GM19452 (cell line): ENCODE measurements around the gene PLEKHM1.

Source experiments
- ATAC-seq: cut with Tn5 transposase; IDR thresholded peaks from one replicate; pipeline ENCODE4 v1.9.1; 2021; ENCODE audit not compliant: unreplicated experiment

Gene PLEKHM1

DNA sequence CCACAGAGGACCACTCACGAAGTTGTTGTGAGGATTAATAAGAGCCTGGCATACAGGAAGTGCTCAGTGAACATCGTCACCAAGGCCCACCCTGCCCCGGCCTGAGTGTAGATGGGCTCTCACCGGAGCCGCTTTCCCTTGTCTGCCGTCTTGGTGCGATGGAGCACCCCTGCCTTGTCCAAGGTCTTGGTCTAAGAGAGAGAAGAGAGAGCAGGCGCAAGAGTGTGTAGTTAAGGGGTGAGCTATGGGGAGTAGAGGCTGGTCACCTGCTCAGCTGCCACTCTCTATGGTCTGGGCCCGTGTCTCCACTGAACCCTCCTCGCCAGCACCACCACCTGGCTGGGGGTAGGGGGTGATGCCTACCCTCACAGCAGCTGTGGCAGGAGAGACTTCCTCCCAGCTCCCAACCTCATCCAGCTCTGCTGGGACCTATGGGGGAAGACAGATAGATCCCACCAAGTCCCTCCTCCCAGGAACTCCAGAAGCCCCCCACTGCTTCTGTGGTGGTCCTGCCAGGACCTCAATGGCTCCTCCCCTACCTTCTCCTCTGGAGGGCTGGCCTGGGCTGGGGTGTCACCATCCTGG lies 86.5 kb downstream of the PLEKHM1 start:
- ATAC-seq: no peak

DNA sequence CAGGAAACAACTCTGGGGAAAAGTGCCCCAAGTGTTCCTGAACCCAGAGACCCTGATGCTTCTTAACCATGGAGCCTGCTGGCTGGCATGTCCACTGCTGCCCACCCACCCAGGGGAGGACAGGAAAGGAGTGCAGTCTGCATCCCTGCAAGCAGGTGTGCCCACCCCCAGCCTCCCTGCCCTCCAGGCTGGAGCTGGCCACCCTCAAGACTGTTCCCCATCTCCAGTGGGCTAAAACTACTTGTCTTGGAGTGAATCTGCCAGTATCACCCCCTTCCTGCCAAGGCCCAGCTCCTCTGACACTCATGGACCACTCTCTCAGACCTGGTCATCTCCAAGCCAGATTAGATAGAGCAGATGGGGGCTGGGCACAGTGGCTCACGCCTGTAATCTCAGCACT lies 87.6 kb downstream of the PLEKHM1 start:
- no peak for ATAC-seq

DNA sequence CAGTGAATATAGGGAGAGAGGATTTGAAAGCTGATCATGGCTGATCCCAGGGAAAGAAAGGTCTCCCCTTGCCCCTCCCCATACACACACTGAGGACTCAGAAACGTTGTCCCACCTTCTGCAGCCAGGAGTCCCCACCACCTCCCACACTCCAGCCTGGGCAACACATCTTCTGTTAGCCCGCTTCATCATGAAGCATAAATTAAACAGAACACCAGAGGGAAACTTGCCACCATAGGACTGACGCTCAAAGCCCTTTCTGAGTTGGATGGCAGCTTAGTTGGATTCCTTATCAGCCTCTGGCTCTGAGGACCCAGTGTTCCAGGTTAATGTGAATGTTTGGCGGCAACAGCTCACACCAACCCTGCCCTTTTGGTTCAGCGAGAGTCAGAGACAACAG lies 91.7 kb downstream of the PLEKHM1 start:
- ATAC-seq: no peak

DNA sequence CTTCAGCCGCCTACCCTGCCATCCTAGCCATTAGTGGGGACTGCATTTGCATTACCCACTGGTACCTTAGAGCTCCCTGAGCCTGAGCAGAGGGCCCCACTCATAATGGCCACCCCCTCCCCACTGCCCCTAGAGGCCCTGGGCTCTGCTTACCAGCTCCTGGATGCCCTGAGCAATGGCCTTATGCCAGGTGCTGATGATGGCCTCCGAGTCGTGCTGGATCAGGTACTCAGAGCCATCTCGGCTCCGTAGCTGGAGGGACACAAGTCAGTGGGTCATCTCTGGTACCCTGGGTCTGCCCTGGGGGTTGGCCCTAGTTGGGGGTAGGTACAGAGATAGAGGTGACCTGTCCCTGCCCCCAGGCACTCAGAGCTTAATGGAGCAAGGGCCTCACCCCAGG lies 92.7 kb downstream of the PLEKHM1 start:
- no peak for ATAC-seq

DNA sequence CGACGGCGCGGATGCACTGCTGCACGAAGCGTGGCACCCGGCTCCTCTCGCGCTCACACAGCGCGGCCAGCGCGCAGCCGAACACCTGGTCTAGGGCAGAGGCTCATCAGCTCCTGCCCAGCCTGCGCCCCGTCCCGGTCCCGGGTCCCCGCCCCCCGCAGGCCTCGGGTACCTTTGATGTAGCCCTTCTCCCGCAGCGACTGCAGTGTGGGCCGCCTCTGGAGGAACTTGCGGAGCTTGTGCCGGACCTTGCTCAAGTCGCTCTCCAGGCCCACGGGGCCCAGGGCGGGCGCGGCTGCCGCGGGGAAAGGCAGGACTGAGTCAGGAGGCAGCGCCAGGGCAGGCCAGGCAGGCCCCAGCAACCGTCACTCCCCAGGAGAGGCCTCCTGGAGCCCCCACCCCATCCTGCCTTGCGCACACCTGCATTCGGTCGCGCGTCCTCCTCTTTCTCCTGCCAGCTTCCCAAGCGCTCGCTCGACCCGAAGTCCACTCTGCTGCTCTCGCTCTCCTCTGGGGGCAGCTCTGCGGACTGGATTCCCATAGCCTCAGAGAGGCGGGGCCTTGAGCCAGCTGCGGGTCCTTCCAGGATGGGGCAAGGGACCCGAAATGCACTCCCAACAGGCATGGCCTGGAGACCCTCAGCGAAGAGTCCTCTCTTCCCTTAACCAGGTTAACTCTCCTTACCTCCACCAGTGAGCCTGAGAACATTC lies 93.9 kb downstream of the PLEKHM1 start:
- ATAC-seq: no peak

DNA sequence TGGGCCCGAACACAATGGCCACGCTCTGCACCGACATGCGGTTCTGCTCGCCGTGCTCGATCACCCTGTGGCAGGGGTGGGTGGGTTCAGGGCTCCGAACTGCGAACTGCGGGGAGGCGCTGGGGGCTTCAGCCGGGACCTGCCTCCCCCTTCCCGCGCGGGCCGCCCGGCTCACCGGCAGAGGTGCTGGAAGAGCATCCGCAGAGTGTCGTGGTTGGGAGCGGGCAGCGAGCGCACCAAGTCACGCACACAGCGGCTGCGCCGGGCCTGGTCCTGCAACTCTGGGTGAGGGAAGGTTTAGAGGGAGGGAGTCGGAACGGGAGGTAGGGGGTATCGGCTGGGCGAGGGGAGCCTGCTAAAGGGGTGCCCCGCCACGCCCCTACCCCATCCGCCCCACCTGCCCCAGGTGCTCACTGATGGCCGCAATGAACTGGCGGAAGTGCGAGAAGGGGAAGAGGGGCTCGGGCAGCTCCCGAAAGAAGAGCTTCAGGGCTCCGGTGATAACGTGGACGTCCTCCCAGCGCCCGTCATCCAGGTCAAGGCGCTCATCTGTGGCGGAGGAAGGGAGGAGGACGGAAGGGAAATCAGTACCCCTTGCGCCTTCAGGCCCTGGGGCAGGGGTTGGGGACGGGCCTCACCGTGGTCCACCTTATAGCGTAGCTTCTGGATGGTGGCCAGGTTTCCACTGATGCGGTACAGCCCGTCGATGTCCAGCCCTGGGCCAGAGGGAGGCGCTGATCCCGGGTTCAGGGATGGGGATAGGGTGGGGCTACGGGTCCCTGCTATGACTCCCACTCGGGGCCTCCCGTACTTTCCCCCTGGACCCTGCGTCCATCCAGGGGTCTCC lies 94.7 kb downstream of the PLEKHM1 start:
- ATAC-seq: no peak

DNA sequence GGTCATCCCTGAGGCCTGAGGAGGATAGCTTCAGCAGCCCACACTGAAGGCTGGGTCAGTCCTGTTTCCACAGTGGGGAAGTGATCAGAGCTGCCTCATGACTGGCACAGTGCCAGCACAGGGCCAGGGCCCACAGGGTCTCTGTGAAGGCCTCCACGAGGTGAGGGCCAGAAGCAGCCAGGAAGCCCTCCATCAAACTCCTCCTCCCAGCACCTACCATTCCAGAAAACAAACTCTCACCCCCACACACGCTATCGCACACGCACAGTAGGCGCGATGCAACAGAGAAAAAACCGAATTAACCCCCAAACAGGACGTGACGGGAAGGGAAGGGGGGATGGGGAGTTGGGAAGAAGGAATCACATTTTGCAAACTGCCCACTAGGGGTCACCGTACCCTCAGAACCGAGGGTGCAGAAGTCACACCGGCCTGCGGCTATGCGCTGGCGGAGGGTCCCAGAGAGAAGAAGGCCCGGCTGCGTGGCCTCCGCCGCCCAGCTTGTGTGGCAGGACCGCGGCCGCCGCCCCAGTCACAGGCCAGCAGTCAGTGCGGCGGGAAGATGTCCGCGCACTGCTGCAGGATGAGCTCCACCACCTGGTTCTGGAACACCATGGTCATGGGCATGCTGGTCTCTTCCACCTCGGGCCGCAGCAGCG lies 95.5 kb downstream of the PLEKHM1 start:
- ATAC-seq: no peak

DNA sequence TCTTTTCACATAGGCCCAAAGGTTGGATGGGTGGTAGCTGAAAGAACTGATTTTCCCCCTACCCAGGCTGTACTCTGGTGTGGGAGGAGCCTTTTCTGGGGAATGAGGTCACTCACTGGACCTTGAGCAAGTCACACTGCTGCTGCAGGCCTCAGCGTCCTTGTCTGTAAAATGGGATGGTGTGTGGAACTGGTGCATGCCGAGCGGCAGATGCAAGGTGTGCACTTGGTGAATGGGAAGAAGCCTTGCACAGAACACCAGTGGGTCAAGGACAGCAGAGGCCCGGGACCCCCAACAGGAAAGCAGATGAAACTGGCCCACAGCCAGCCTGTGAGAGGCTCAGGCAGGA lies 96.0 kb downstream of the PLEKHM1 start:
- ATAC-seq: no peak

DNA sequence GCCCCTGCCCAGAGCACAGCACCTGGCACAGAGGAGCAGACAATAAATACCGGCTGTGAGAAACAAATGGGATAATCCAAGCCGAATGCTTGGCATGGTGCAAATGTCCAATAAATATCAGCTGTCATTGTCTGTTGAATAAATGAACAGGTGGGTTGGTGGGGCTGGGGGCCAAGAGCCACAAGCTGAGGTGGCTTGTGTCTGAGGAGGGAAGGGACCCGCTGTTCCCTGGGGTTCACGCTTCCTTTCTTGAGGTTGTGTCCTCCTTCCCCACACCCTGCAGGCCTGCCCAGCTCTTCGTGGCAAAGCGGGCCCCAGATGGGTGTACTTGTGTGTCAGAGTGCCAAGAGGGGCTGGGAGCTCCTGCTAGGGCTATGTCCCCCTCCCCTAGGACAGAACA lies 96.4 kb downstream of the PLEKHM1 start:
- no peak for ATAC-seq

DNA sequence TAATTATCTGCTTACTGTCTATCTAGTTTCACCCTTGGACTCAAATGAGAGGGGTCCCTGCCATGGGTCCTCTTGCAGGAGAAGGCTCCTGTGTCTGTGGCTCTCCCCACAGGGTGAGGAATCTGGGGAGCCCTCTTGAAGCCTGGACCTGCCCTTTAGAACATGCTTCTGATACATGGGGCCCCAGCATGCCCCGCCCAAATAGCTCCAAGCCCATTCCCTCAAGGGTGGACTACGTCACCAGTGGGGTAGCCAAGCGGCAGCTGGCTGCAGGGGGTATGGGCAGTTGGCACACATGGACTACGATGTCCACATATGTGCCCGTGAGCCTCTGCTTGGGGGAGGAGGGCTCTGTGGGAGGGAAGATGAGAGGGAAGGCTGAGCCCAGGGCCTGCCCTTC lies 97.1 kb downstream of the PLEKHM1 start:
- no peak for ATAC-seq

DNA sequence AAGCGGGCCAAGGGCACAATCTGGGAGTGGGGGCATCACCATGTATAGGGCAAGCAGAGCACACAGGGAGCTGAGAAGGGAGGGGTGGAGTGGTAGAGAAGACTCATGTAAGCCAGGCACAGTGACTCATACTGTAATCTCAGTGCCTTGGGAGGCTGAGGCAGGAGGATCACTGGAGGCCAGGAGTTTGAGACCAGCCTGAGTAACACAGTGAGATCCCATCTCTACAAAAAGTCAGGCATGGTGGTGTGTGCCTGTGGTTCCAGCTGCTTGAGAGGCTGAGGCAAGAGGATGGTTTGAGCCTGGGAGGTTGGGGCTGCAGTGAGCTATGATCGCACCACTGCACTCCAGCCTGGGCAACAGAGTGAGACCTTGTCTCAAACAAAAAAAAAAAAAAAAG lies 98.6 kb downstream of the PLEKHM1 start:
- no peak for ATAC-seq

DNA sequence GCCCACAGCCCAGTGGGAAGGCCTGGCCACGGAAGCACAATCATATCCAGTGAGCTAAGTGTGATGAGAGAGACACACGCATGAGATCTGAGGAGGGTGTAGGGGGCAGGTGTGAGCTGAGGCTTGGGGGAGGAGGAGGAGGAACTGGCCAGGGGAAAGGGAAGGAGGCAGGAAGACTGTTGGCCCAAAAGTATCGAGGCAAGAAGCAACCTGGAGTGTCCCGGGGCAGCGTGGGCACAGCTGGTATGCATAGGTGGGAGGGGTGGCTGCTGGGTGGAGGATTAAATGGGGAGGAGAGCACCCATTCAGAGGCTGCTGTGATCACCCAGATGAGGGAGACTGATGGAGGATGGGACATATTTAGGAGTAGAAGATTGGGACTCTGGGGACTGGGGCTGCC lies 99.2 kb downstream of the PLEKHM1 start:
- ATAC-seq: no peak

DNA sequence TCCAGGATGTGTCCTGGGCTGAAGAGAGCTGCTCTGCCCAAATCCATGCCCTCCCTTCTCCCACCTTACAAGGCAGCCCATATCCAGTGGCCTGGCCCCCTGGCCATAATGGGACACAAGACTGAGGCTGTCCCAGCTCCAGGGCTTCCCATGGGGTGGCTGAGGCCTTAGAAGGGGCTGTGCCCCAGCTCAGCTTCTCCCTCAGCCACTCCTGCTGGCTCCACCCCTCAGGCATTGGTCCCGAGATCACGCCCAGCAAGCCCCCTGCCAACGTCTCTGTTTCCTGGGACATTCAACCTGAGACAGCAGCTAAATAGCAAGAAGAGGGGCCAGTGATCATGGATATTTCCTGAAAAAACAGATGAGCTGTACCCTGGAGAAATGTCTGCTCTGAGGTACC lies 101.2 kb downstream of the PLEKHM1 start:
- no peak for ATAC-seq

DNA sequence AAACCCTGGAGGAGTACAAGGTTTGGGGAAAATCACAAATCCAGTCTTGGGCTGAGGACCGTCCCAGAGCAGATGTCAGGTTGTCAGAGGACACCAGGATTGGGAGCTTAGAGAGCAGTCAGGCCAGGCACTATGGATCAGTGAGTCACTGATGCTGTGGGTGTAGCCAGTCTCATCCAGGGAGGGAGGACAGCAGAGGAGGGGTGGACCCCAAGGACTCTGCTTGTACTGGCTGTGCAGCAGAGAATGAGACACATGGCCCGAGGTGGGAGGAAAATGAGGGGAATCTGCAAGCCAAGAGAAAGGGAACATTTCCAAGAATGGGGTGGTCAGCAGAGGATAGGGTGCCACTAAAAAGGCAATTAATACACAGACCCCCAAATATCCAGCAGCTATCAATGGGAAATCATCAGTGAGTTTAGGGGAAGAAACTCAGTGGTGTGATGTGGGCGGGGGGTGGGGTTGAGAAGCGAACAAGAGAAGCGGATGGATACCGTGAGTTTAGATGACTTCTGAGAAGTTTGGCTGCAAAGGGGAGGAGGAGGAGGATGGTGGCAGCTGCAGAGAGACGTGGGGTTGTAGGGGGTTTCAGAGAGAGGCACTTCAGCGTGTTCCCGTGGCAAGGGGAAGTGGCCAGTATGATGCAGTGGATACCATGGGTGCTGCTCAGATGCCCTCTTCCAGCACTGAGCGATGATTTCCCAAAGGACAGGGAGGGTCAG lies 101.8 kb downstream of the PLEKHM1 start:
- no peak for ATAC-seq

DNA sequence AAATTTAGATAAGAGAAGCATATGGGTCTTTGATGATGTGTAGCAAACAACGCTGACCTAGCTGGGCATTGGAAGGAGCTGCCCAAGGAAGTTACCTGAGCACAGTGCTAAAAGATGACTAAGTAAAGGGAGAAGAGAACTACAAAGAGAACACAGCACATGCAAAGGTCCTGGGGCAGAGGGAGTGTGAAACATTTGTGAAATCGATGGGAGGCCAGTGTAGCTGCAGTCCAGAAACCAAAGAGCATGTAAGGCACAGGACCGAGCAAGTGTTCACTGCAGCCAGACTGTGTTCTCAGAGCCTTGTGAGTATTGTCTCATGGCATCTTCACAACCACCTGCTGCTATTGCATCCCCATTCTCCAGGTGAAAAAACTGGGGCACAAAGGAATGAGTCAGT lies 102.8 kb downstream of the PLEKHM1 start:
- no peak for ATAC-seq

DNA sequence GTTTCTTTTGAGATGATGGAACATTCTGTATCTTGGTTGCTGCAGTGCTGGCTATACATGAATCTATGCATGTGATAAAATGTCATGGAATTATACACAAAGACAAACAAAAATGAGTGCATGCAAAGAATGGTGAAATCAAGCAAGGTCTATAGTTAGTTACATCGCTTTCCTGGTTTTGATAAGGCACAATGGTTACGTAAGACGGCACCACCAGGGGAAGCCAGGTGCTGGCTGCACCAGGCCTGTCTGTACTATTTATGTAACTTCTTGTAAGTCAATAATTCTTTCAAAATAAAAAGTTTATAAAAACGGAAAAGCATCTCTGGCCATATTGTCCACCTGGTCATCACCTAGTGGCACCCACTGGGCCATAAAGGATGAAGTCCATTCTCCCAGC lies 104.3 kb downstream of the PLEKHM1 start:
- ATAC-seq: no peak
